Renal cortex interstitium (tissue), 11 donors: ENCODE measurements around the gene CDH18. TPM values are rescaled to one million over a fixed set of nuclear protein-coding genes. Genes with fewer than 3 reads are reported as not detected.
A peak's percentile ranks its signal among the peaks of the same experiment; 100 is the strongest.

Experiments
- DNase-seq, 11 donors: peaks; one replicate each; pipeline ENCODE4 v3.0.0-alpha.2; 2013; ENCODE audit warnings: low read depth in 9 of 11, low spot score in 4 of 11; ENCODE audit errors: extremely low read depth in 1 of 11
- polyA plus RNA-seq, 3 donors: library from polyadenylated mRNA; unstranded; fragments of 120-200 nt; gene quantifications; one replicate each; pipeline ENCODE4 v1.2.1, GENCODE V29; 2013; ENCODE audit not compliant: insufficient read length in 3 of 3

CDH18 gene
- polyA plus RNA-seq, 3 donors, result 0.55 to 1.5 (median 1.0) TPM

- no peak for DNase-seq
Observed at GRCh38 chr5:19630876-19631275, 357.1 kb downstream of the CDH18 start.

DNA sequence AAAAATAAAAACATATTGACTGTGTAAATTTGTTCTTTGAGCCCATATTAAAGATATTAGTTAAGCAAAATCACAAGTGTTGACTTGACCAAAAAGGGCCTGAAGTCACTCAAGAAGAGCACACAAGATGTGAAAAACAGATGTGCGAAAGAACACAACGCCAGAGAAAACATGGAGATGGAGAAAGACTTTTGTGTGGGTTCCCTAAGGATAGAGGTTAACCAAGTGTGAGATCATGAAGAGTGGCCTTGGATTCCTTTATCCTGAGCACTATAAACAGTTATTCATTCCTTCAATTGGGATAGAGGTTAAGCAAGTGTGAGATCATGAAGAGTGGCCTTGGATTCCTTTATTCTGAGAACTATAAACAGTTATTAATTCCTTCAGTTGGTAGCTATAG is 361.8 kb downstream of the CDH18 start:
- no peak for DNase-seq

- no peak for DNase-seq
Observed at GRCh38 chr5:19625562-19625961, 362.4 kb downstream of the CDH18 start.

GRCh38 chr5:19619571-19619970 is 368.4 kb downstream of the CDH18 start:
- no peak for DNase-seq

GRCh38 chr5:19616701-19617215 is 371.2 kb downstream of the CDH18 start:
- no peak for DNase-seq

- DNase-seq, result no peak
Observed at GRCh38 chr5:19615661-19616060, 372.3 kb downstream of the CDH18 start.

DNA sequence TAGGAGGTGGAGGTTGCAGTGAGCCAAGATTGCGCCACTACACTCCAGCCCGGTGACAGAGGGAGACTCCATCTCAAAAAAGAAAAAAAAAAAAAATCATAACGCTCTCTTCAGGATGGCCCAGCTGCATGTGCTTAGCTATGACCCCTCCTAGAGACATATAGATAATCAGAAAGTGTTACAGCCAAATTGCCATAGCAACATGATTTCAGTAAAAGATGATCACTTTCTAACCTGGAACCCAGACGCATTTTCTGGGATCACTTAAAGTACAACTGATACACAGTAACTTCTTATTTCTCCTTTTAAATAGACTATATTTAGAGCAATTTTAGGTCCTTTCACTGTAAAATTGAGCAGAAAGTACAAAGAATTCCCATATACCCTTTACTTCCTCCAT is 372.9 kb downstream of the CDH18 start:
- no peak for DNase-seq

DNA sequence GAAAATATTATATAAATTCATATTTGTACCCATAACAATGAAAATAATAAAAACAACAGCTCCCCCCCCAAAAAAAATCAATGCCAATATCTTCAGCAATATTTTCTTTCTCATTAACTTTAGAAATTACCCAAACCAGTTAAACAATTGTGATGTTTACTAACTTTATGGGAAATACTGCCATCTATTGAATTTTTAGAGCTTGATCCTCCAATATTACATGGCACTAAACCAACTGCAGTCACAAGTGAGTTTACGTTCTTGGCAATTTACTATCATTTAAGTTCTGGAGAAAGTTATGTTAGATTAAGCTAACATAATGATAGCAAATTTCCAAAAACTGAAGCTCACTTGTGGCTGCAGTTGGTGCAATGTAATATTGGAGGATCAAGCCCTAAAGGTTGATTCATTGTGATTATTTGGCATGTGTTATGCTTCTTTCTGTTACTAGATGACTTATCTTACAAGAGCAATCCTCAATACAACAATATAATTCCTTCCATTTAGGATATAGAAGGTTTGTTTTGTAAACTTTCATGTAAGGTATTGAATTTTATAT is 379.5 kb downstream of the CDH18 start:
- no peak for DNase-seq

DNA sequence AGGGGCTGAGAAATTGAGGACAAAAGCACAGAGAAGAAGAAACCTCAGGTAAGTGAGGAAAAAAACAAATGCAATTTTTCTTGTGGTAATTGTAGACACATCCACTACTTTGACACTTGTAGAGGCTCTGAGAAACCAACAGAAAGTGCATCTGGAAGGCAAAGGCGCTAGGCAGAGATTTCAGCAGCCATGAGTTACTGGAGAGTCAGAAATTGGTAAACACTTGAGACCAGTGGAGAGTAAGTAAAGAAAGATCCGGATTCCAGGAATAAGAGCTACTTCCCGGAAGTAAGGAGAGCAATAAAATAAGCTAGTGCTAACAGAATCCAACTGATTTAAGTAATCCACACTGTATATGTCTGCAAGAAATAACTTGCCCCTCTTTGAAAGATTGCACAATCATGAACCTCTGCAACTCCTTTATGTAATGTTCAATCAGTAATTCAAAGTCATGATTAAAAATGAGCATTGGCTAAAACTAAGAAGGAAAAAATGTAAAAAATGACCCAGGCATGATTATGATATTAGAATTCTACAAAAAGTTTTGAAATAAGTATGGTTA is 382.1 kb downstream of the CDH18 start:
- DNase-seq, result no peak

GRCh38 chr5:19584131-19584530 is 403.9 kb downstream of the CDH18 start:
- DNase-seq, result no peak

- no peak for DNase-seq
Observed at GRCh38 chr5:19577882-19578281, 410.1 kb downstream of the CDH18 start.

DNA sequence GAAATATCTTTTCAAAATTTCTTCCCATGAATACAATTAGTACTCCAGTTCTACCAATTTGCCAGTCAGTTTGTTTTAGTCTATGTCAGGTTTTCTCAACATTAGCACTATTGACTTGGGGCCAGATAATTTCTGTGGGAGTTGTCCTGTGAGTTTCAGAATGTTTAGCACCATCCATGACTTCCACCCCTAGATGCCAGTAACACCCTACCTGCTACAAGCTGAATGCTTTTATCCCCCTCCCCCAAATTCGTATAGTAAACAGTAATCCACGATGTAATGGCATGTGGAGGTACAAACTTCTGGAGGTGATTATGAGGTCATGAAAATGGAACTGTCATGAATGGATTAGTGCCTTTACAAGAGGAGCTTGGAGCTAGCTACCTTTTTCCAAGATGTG is 420.0 kb downstream of the CDH18 start:
- DNase-seq, result no peak

- no peak for DNase-seq
Observed at GRCh38 chr5:19565466-19565865, 422.5 kb downstream of the CDH18 start.

DNA sequence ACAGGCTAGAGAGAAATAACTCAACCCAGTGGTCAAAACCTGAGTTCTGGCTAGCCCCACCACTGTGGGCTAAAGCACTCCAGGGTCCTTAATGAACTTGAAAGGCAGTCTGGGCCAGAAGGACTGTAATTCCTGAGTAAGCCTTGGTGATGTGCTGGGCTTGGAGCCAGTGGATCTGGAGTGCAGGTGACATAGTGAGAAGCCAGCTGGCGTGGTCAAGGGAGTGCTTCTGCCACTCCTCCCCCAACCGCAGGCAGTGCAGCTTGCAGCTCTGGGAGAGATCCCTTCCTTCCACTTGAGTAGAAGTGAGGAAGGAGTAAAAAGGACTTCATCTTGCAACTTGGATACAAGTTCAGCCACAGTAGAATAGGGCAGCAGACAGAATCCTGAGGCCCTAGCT is 424.0 kb downstream of the CDH18 start:
- no peak for DNase-seq

DNA sequence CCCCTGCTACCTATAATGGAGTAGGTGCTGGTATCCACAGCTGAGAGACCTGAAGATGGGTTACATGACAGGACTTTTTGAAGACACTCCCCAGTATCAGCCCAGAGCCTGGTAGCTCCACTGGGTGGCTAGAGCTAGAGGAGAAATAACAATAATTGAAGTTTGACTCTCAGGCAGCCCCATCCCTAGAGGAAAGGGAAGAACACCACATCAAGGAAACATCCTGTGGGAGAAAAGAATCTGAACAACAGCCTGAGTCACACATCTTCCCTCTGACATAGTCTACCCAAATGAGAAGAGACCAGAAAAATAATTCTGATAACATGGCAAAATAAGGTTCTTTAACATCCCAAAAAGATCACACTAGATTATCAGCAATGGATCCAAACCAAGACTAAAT is 432.1 kb downstream of the CDH18 start:
- no peak for DNase-seq

GRCh38 chr5:19555436-19555835 is 432.6 kb downstream of the CDH18 start:
- DNase-seq, result no peak

- no peak for DNase-seq
Observed at GRCh38 chr5:19554524-19554923, 433.5 kb downstream of the CDH18 start.

- peak in 8 of 11 donors; percentile 2 to 36 (median 7) for DNase-seq
Observed at GRCh38 chr5:19547640-19548039, 440.4 kb downstream of the CDH18 start.

DNA sequence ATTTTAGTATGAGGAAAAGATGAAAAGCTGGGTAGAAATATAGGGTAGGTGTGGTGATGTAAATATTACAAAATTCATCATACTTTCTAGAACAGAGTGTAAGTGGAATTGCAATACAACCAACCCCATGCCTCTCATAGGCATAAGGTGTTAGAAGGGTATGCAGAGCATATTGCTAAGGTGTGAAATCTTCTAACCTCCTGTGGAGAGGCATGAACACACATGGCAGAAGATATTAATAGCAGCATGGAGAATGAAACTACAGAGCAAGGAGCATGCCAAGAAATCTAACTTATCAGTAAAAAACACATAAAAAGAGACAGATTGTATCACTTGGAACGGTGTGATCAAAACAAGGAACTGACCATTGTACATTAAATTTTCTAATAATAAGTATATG is 441.5 kb downstream of the CDH18 start:
- no peak for DNase-seq

- no peak for DNase-seq
Observed at GRCh38 chr5:19538607-19539006, 449.4 kb downstream of the CDH18 start.

DNA sequence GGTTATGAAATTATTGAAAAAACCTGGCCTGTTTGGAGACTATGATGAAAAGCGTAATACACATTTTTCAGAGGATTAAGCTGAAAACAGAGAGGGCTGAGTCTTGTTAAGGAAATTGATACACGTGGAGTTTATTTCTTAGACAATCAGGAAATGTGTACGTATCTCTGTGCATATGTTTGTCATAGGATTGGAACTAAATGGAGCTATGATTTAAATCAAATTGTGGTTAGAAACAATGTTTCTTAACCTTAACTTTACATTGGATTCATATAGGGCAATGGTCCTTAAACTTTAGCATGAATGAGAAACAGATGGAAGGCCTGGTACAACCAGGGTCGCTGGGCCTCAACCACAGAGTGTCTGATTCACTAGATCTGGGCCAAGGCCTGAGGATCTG is 451.6 kb downstream of the CDH18 start:
- DNase-seq, result no peak
